Neural progenitor cell (in vitro differentiated cells): Measurements from ENCODE around the gene CDCP2. TPM values are rescaled to one million over a fixed set of nuclear protein-coding genes. Genes with fewer than 3 reads are reported as not detected.
A peak's percentile ranks its signal among the peaks of the same experiment; 100 is the strongest.

Experiments
- DNase-seq: peaks from one replicate; pipeline ENCODE4 v3.0.0-alpha.2; 2016; ENCODE audit warnings: low spot score
- H2AFZ ChIP-seq: fragments of 200-600 bp; sonication (generic); replicated peaks from 2 replicates; pipeline ENCODE4 v1.6.1; 2016; ENCODE audit warnings: antibody characterized with exemption
- H3F3A ChIP-seq: fragments of 200-600 bp; sonication (generic); 2 replicates; pipeline ENCODE4 v1.6.1; 2016; ENCODE audit warnings: antibody characterized with exemption, low read depth
- H3K27ac ChIP-seq: fragments of 200-600 bp; sonication (generic); 2 replicates; pipeline ENCODE4 v1.5.1; 2016; ENCODE audit warnings: mild to moderate bottlenecking
- H3K27me3 ChIP-seq: fragments of 200-600 bp; sonication (generic); 2 replicates; pipeline ENCODE4 v1.6.1; 2016; ENCODE audit warnings: mild to moderate bottlenecking, moderate library complexity
- H3K36me3 ChIP-seq: fragments of 200-600 bp; sonication (generic); 2 replicates; pipeline ENCODE4 v1.5.1; 2016
- H3K4me1 ChIP-seq: fragments of 200-600 bp; sonication (generic); 2 replicates; pipeline ENCODE4 v1.6.1; 2016; ENCODE audit warnings: mixed run types
- H3K4me2 ChIP-seq: fragments of 200-600 bp; sonication (generic); 2 replicates; pipeline ENCODE4 v1.6.1; 2016
- H3K4me3 ChIP-seq: fragments of 200-600 bp; sonication (generic); 2 replicates; pipeline ENCODE4 v1.5.1; 2016
- H3K79me2 ChIP-seq: fragments of 200-600 bp; sonication (generic); 2 replicates; pipeline ENCODE4 v1.6.1; 2016; ENCODE audit warnings: low read depth
- H3K9ac ChIP-seq: fragments of 200-600 bp; sonication (generic); 2 replicates; pipeline ENCODE4 v1.6.1; 2016
- H3K9me3 ChIP-seq: fragments of 200-600 bp; sonication (generic); 2 replicates; pipeline ENCODE4 v1.5.1; 2016; ENCODE audit warnings: low read depth
- H4K20me1 ChIP-seq: fragments of 200-600 bp; sonication (generic); 2 replicates; pipeline ENCODE4 v1.6.1; 2016; ENCODE audit warnings: low read depth
- H3K27ac Mint-ChIP-seq: 3 replicates; pipeline ENCODE4 v1.8.0; 2021; ENCODE audit warnings: mixed read lengths
- H3K27me3 Mint-ChIP-seq: 2 replicates; pipeline ENCODE4 v1.8.0; 2022; ENCODE audit warnings: low read depth, mild to moderate bottlenecking, inconsistent platforms, moderate library complexity, mixed read lengths; ENCODE audit not compliant: insufficient read depth
- H3K36me3 Mint-ChIP-seq: 3 replicates; pipeline ENCODE4 v1.8.0; 2021; ENCODE audit warnings: mixed read lengths
- H3K4me1 Mint-ChIP-seq: 3 replicates; pipeline ENCODE4 v1.8.0; 2021; ENCODE audit warnings: mixed read lengths
- H3K4me3 Mint-ChIP-seq: 3 replicates; pipeline ENCODE4 v1.8.0; 2021; ENCODE audit warnings: mild to moderate bottlenecking, moderate library complexity, mixed read lengths
- H3K9me3 Mint-ChIP-seq: 3 replicates; pipeline ENCODE4 v1.8.0; 2020; ENCODE audit warnings: mixed read lengths
- CTCF ChIP-seq: fragments of 200-600 bp; sonication (generic); IDR thresholded peaks from 2 replicates; pipeline ENCODE4 v1.5.1; 2017; ENCODE audit warnings: antibody characterized with exemption, mild to moderate bottlenecking
- EZH2 ChIP-seq: fragments of 200-600 bp; sonication (generic); IDR thresholded peaks from 2 replicates; pipeline ENCODE4 v1.6.1; 2017; ENCODE audit warnings: antibody characterized with exemption, mild to moderate bottlenecking, moderate library complexity
- EZH2phosphoT487 ChIP-seq: fragments of 200-600 bp; sonication (generic); IDR thresholded peaks from 2 replicates; pipeline ENCODE4 v1.6.1; 2017; ENCODE audit warnings: antibody characterized with exemption
- total RNA-seq: library from RNA; depleted of rRNA; stranded (reverse); fragments of >200 nt; gene quantifications from 2 replicates; pipeline ENCODE4 v1.2.3, GENCODE V29; 2015; ENCODE audit warnings: low replicate concordance

Gene CDCP2
- total RNA-seq, 1 donor from 2014 or later = not detected

GRCh38 chr1:54094001-54094729 lies 58.6 kb downstream of the CDCP2 start:
- H3K9ac ChIP-seq = peak overlapping the region; percentile 22
- no peak for DNase-seq
- H3K27ac ChIP-seq = no peak overlapping the region
- no peaks in the 10 kb centered on the region for H3K36me3 ChIP-seq
- no peak overlapping the region for H3K4me3 ChIP-seq
- H3K9me3 ChIP-seq = no peaks in the 10 kb centered on the region
- peaks cover 5% of the 10 kb centered on the region for H4K20me1 ChIP-seq
- Mint-ChIP-seq H3K36me3 (no peaks in the 10 kb centered on the region), H3K4me3 (no peak overlapping the region), H3K27me3 (peaks cover 2% of the 10 kb centered on the region), H3K27ac (no peak overlapping the region), H3K9me3 (no peaks in the 10 kb centered on the region), H3K4me1 (peaks cover 9% of the 10 kb centered on the region)
- no peak overlapping the region for H2AFZ ChIP-seq
- H3K79me2 ChIP-seq = no peaks in the 10 kb centered on the region
- peaks cover 15% of the 10 kb centered on the region for H3K4me1 ChIP-seq
- TF ChIP-seq EZH2 (no peak), EZH2phosphoT487 (no peak), CTCF (no peak)
- H3K4me2 ChIP-seq = no peak overlapping the region
- H3K27me3 ChIP-seq = no peaks in the 10 kb centered on the region
- H3F3A ChIP-seq = peaks cover 17% of the 10 kb centered on the region

GRCh38 chr1:54091666-54092065 lies 61.1 kb downstream of the CDCP2 start:
- Histone ChIP-seq H3K4me1 (peaks cover 10% of the 10 kb centered on the region), H3K4me2 (no peak overlapping the region), H3K9me3 (no peaks in the 10 kb centered on the region), H3K79me2 (no peaks in the 10 kb centered on the region), H3K27ac (no peak overlapping the region), H4K20me1 (peaks cover 2% of the 10 kb centered on the region), H3K9ac (no peak overlapping the region), H2AFZ (no peak overlapping the region), H3F3A (peaks cover 12% of the 10 kb centered on the region), H3K4me3 (no peak overlapping the region), H3K27me3 (no peaks in the 10 kb centered on the region), H3K36me3 (no peaks in the 10 kb centered on the region)
- H3K4me1 Mint-ChIP-seq = peaks cover 6% of the 10 kb centered on the region
- TF ChIP-seq EZH2phosphoT487 (no peak), EZH2 (no peak), CTCF (no peak)
- no peaks in the 10 kb centered on the region for H3K9me3 Mint-ChIP-seq
- no peak overlapping the region for H3K27ac Mint-ChIP-seq
- no peak overlapping the region for H3K4me3 Mint-ChIP-seq
- H3K36me3 Mint-ChIP-seq = no peaks in the 10 kb centered on the region
- no peak for DNase-seq
- peaks cover 4% of the 10 kb centered on the region for H3K27me3 Mint-ChIP-seq

GRCh38 chr1:54088385-54088784 lies 64.4 kb downstream of the CDCP2 start:
- Histone ChIP-seq H3K9me3 (no peaks in the 10 kb centered on the region), H4K20me1 (no peaks in the 10 kb centered on the region), H2AFZ (no peak overlapping the region), H3K4me2 (no peak overlapping the region), H3K27ac (no peak overlapping the region), H3K36me3 (no peaks in the 10 kb centered on the region), H3K27me3 (no peaks in the 10 kb centered on the region), H3K4me1 (no peaks in the 10 kb centered on the region), H3K79me2 (no peaks in the 10 kb centered on the region), H3F3A (no peaks in the 10 kb centered on the region), H3K9ac (no peak overlapping the region), H3K4me3 (no peak overlapping the region)
- DNase-seq = no peak
- Mint-ChIP-seq H3K4me3 (no peak overlapping the region), H3K36me3 (peaks cover 2% of the 10 kb centered on the region), H3K27ac (no peak overlapping the region), H3K4me1 (no peaks in the 10 kb centered on the region), H3K27me3 (peaks cover 4% of the 10 kb centered on the region), H3K9me3 (no peaks in the 10 kb centered on the region)
- TF ChIP-seq EZH2phosphoT487 (no peak), EZH2 (no peak), CTCF (no peak)
